ENCODE measurements around the gene RNF5. TPM values are rescaled to one million over a fixed set of nuclear protein-coding genes. Genes with fewer than 3 reads are reported as not detected.
A peak's percentile ranks its signal among the peaks of the same experiment; 100 is the strongest.

RNF5 gene
- total RNA-seq, 1 experiment from 2014 or later: 45.9 TPM

GRCh38 chr6:32174416-32174815 lies 3.8 kb upstream of the RNF5 start:
- peaks cover 23 to 51% of the 10 kb centered on the region in 2 experiments for H3K4me1 ChIP-seq (ENCODE audit: control insufficient read depth in 1 of 2, insufficient read depth in 2 of 2, low read length in 2 of 2)
- H3K9me2 ChIP-seq (ENCODE audit: insufficient read depth): no peaks in the 10 kb centered on the region
- RAD21 ChIA-PET (ENCODE audit: low non-redundant PET in 1 of 2, low total read pairs in 2 of 2, uncharacterized antibody in 2 of 2, unreplicated experiment in 2 of 2): no interaction called here
- peak overlapping the region in 1 of 2 experiments; percentile 98; a peak in 1 of 4 replicates for H3K4me3 ChIP-seq (replicated peaks in 1 of 2; ENCODE audit: low read depth in 1 of 2, low read length in 2 of 2)
- no TSS peak for BruUV-seq (replicated peaks)
- H3K4me2 ChIP-seq (ENCODE audit: low read length): peak overlapping the region; percentile 97
- DNase-seq (ENCODE audit: low read depth, low spot score) (no peak), ATAC-seq (no peak)
- intact Hi-C loops (cut with micrococcal nuclease): no loop called here
- H2AFZ ChIP-seq (ENCODE audit: low read depth, low read length, poor library complexity, severe bottlenecking): no peak overlapping the region
- POLR2A ChIA-PET: no interaction called here
- no peaks in the 10 kb centered on the region for H4K20me1 ChIP-seq (ENCODE audit: insufficient read depth)
- H3K27me3 ChIP-seq (ENCODE audit: insufficient read depth, low read length): no peaks in the 10 kb centered on the region
- H3K79me2 ChIP-seq (ENCODE audit: insufficient read depth, low read length): peaks cover 24% of the 10 kb centered on the region
- no peaks in the 10 kb centered on the region for H3K9me3 ChIP-seq (ENCODE audit: control insufficient read depth in 1 of 2, insufficient read depth in 1 of 2, low read depth in 1 of 2, low read length in 2 of 2)
- no peak overlapping the region for H3K9ac ChIP-seq (ENCODE audit: low read length)
- H3K27ac ChIP-seq (ENCODE audit: low read depth, low read length): no peak overlapping the region
- CTCF ChIA-PET: no interaction called here
- TF ChIP-seq RAD21 (IDR thresholded peaks at IDR 0.05; ENCODE audit: low read depth) (no peak), FOSL1 (IDR thresholded peaks at IDR 0.05; ENCODE audit: low read depth) (no peak), ZNF274 (IDR thresholded peaks at IDR 0.05; ENCODE audit: low read depth, low read length) (no peak), ZBTB33 (IDR thresholded peaks at IDR 0.05; ENCODE audit: extremely low read depth, insufficient replicate concordance, low read length) (no peak), SIN3A (IDR thresholded peaks at IDR 0.05; ENCODE audit: low read depth) (no peak), REST (IDR thresholded peaks at IDR 0.05; ENCODE audit: low read depth) (no peak), MAX (IDR thresholded peaks at IDR 0.05) (no peak)
- peaks cover 0 to 11% of the 10 kb centered on the region in 2 experiments; a peak in 3 of 4 replicates for H3K36me3 ChIP-seq (ENCODE audit: control insufficient read depth in 1 of 2, insufficient read depth in 2 of 2, low read length in 2 of 2)
